RPMI7951 (cell line): ENCODE results near the gene HELZ2. TPM values are rescaled to one million over a fixed set of nuclear protein-coding genes. Genes with fewer than 3 reads are reported as not detected.

Experiments
- total RNA-seq: library from RNA; depleted of rRNA; stranded (reverse); fragments of >200 nt; shearing (Covaris generic); gene quantifications from 2 replicates; pipeline ENCODE4 v1.2.3, GENCODE V29; 2014; rRNA removed

The HELZ2 gene
- total RNA-seq, 1 experiment from 2014 or later: 13.3 TPM

Other genes with a start within 250 kb of the HELZ2 start
- not detected in 2 replicates for gene CHRNA4, start 212.9 kb downstream of the HELZ2 start, total RNA-seq
- gene KCNQ2, start 101.6 kb downstream of the HELZ2 start, total RNA-seq: 0.10 and 2.5 TPM in 2 replicates
- 14.1 and 17.6 TPM in 2 replicates for gene EEF1A2, start 75.2 kb downstream of the HELZ2 start, total RNA-seq
- gene PPDPF, start 53.5 kb downstream of the HELZ2 start, total RNA-seq: 140 and 185 TPM in 2 replicates
- 0.48 TPM in 1 of 2 replicates, not detected in the other for gene PTK6, start 36.9 kb downstream of the HELZ2 start, total RNA-seq
- not detected in 2 replicates for gene SRMS, start 26.5 kb downstream of the HELZ2 start, total RNA-seq
- gene FNDC11, start 20.1 kb downstream of the HELZ2 start, total RNA-seq: 1.8 and 1.9 TPM in 2 replicates
- gene GMEB2, start 52.9 kb upstream of the HELZ2 start, total RNA-seq: 7.6 and 10.0 TPM in 2 replicates
- 75.3 and 102 TPM in 2 replicates for gene STMN3, start 79.2 kb upstream of the HELZ2 start, total RNA-seq
- 17.4 and 18.7 TPM in 2 replicates for gene RTEL1, start 84.1 kb upstream of the HELZ2 start, total RNA-seq
- gene TNFRSF6B, start 122.4 kb upstream of the HELZ2 start, total RNA-seq: 0.36 and 1.1 TPM in 2 replicates
- gene ARFRP1, start 133.7 kb upstream of the HELZ2 start, total RNA-seq: 38.8 and 69.0 TPM in 2 replicates
- 8.3 and 28.5 TPM in 2 replicates for gene ZGPAT, start 133.8 kb upstream of the HELZ2 start, total RNA-seq
- 0.72 and 4.4 TPM in 2 replicates for gene LIME1, start 162.4 kb upstream of the HELZ2 start, total RNA-seq
- gene SLC2A4RG, start 165.5 kb upstream of the HELZ2 start, total RNA-seq: 29.3 and 46.9 TPM in 2 replicates